ENCODE measurements around the gene NOTCH2. TPM values are rescaled to one million over a fixed set of nuclear protein-coding genes. Genes with fewer than 3 reads are reported as not detected.
"Not testable (repeated sequence)": the region's sequence is repeated elsewhere in the genome, so short reads cannot be mapped to it uniquely, and the experiment has no call there.

NOTCH2 gene
- total RNA-seq (2021): 55.7 and 57.9 TPM in 2 replicates
- percentile 78 among the genes with signal in this experiment for Bru-seq, nascent RNA
- BruChase-seq, experiment 1, labeled RNA remaining after a 2-hour chase: percentile 70 among the genes with signal in this experiment
- percentile 80 among the genes with signal in this experiment for BruChase-seq, experiment 2, labeled RNA remaining after a 6-hour chase
- long read RNA-seq, full-length matches to known transcripts: 2 of 35 reads
- long read RNA-seq, partial matches to known transcripts: 3 of 35 reads
- long read RNA-seq, other reads (novel, unspliced or antisense): 30 of 35 reads

DNA sequence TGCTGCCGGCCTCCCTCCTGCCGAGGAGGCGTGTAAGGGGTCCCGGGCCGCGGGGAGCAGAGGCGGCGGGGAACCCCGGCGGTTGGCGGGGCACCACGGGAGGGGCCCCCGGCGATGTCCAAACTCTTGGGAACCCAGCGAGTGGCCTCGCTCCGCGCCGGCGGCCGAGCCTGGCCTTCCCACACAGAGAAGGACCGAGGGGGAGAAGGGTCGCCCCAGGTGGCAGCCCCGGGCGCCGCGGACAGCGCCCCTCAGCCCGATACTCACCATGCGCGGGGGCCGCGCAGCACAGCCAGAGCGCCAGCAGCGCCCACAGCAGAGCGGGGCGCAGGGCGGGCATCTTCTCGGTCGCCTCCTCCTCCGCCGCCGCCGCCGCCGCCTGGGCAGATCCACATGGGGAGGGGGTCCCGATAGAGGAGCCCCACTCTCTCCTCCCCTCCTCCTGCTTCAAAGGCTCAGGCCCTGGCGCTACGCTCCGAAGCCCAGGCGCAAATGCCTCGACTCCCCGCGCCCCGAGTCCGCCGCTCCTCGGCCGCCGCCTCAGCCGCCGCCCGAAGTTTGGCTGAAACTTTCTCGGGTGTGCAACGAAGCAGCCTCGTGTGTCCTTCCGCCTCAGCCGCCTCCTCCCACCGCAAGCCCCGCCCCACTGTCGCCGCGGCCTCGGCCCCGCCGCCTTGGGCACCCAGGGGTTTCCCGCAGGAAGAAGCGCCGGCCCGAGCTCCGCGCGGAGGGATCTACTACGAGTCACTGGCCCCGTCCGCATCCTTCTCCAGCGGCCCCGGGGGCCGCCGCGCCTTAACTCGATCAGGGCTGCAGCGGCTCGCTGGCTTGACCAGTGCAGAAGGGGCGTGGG is at the start of gene NOTCH2:
Gene NOTCH2 (minus strand): TSS at position 596 of the 853 bp plus-strand sequence. CDS start 256 bp downstream, at position 340.
- H3K27me3 ChIP-seq (replicated peaks; ENCODE audit: insufficient read depth, low read depth, low read length, poor library complexity); H3K9me3 ChIP-seq (ENCODE audit: low read depth, low read length, poor library complexity, severe bottlenecking); POLR2A ChIA-PET (ENCODE audit: low non-redundant PET); BruUV-seq (replicated peaks); intact Hi-C loops (cut with micrococcal nuclease; ENCODE audit: unreplicated experiment); CTCF ChIA-PET; H3K36me3 ChIP-seq (ENCODE audit: insufficient read depth, low read length, poor library complexity, severe bottlenecking); H3K4me1 ChIP-seq (ENCODE audit: insufficient read depth, low read length, poor library complexity, severe bottlenecking): not testable (repeated sequence)
- peak; percentile 45 for DNase-seq (ENCODE audit: low spot score)
- Histone ChIP-seq H3K4me3 (ENCODE audit: low read depth, low read length, poor library complexity, severe bottlenecking) (peak within 1 kb of the TSS; percentile 48), H3K27ac (ENCODE audit: low read depth, low read length, poor library complexity, severe bottlenecking) (peak within 1 kb of the TSS; percentile 30)

GRCh38 chr1:120117371-120118177 is 48.1 kb upstream of the NOTCH2 start:
- H3K4me3 ChIP-seq (ENCODE audit: low read depth, low read length, poor library complexity, severe bottlenecking); DNase-seq (ENCODE audit: low spot score); H3K27me3 ChIP-seq (replicated peaks; ENCODE audit: insufficient read depth, low read depth, low read length, poor library complexity); CTCF ChIA-PET; H3K36me3 ChIP-seq (ENCODE audit: insufficient read depth, low read length, poor library complexity, severe bottlenecking); intact Hi-C loops (cut with micrococcal nuclease; ENCODE audit: unreplicated experiment); BruUV-seq (replicated peaks); H3K9me3 ChIP-seq (ENCODE audit: low read depth, low read length, poor library complexity, severe bottlenecking); H3K4me1 ChIP-seq (ENCODE audit: insufficient read depth, low read length, poor library complexity, severe bottlenecking); H3K27ac ChIP-seq (ENCODE audit: low read depth, low read length, poor library complexity, severe bottlenecking); POLR2A ChIA-PET (ENCODE audit: low non-redundant PET): not testable (repeated sequence)

GRCh38 chr1:120116094-120116493 is 46.6 kb upstream of the NOTCH2 start:
- H3K4me1 ChIP-seq (ENCODE audit: insufficient read depth, low read length, poor library complexity, severe bottlenecking); intact Hi-C loops (cut with micrococcal nuclease; ENCODE audit: unreplicated experiment); POLR2A ChIA-PET (ENCODE audit: low non-redundant PET); H3K9me3 ChIP-seq (ENCODE audit: low read depth, low read length, poor library complexity, severe bottlenecking); CTCF ChIA-PET; DNase-seq (ENCODE audit: low spot score); H3K27me3 ChIP-seq (replicated peaks; ENCODE audit: insufficient read depth, low read depth, low read length, poor library complexity); H3K27ac ChIP-seq (ENCODE audit: low read depth, low read length, poor library complexity, severe bottlenecking); BruUV-seq (replicated peaks); H3K36me3 ChIP-seq (ENCODE audit: insufficient read depth, low read length, poor library complexity, severe bottlenecking); H3K4me3 ChIP-seq (ENCODE audit: low read depth, low read length, poor library complexity, severe bottlenecking): not testable (repeated sequence)

DNA sequence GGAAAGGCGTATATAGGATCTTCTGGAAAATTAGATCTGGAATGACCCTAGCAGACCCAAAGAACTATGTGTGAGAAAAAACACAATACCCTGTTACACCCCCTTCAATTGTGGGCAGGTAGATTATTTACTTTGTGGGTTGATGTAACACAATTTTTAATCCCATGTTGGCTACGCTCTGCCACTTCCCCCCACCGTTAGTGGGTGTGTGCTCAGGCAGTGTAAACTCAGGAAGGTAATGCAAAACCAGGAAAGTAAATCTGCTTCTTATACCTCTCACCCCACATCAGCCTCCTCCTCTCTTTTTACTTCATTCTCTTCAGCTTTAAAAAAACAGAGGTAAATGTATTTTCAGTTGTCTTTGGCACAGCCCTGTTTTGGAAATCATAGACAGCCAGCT is 43.7 kb upstream of the NOTCH2 start:
- H3K36me3 ChIP-seq (ENCODE audit: insufficient read depth, low read length, poor library complexity, severe bottlenecking); H3K27ac ChIP-seq (ENCODE audit: low read depth, low read length, poor library complexity, severe bottlenecking); H3K4me3 ChIP-seq (ENCODE audit: low read depth, low read length, poor library complexity, severe bottlenecking); DNase-seq (ENCODE audit: low spot score); CTCF ChIA-PET; H3K4me1 ChIP-seq (ENCODE audit: insufficient read depth, low read length, poor library complexity, severe bottlenecking); BruUV-seq (replicated peaks); POLR2A ChIA-PET (ENCODE audit: low non-redundant PET); H3K27me3 ChIP-seq (replicated peaks; ENCODE audit: insufficient read depth, low read depth, low read length, poor library complexity); intact Hi-C loops (cut with micrococcal nuclease; ENCODE audit: unreplicated experiment); H3K9me3 ChIP-seq (ENCODE audit: low read depth, low read length, poor library complexity, severe bottlenecking): not testable (repeated sequence)

GRCh38 chr1:120112212-120112611 is 42.8 kb upstream of the NOTCH2 start:
- H3K4me1 ChIP-seq (ENCODE audit: insufficient read depth, low read length, poor library complexity, severe bottlenecking); BruUV-seq (replicated peaks); H3K36me3 ChIP-seq (ENCODE audit: insufficient read depth, low read length, poor library complexity, severe bottlenecking); POLR2A ChIA-PET (ENCODE audit: low non-redundant PET); H3K27me3 ChIP-seq (replicated peaks; ENCODE audit: insufficient read depth, low read depth, low read length, poor library complexity); CTCF ChIA-PET; H3K9me3 ChIP-seq (ENCODE audit: low read depth, low read length, poor library complexity, severe bottlenecking); DNase-seq (ENCODE audit: low spot score); intact Hi-C loops (cut with micrococcal nuclease; ENCODE audit: unreplicated experiment); H3K4me3 ChIP-seq (ENCODE audit: low read depth, low read length, poor library complexity, severe bottlenecking); H3K27ac ChIP-seq (ENCODE audit: low read depth, low read length, poor library complexity, severe bottlenecking): not testable (repeated sequence)

DNA sequence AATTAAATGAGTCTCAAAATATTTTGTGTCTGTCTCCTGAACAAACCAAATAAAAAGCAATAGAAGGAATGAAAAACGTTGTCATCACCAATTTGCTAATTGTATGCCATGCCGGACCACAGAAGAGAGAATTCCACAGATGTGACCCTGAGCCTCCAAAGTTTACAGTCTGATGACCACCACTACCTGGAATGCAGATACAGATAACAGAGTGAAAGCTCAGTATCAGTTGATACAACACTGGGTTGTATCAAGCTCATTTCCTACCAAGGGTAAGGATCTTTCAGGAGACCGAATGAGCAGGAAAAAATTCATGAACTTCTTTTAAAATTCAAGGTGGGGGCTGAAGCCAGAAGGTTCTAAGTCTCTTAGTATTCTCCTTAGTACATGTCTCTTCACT is 42.3 kb upstream of the NOTCH2 start:
- H3K9me3 ChIP-seq (ENCODE audit: low read depth, low read length, poor library complexity, severe bottlenecking); H3K36me3 ChIP-seq (ENCODE audit: insufficient read depth, low read length, poor library complexity, severe bottlenecking); BruUV-seq (replicated peaks); H3K4me3 ChIP-seq (ENCODE audit: low read depth, low read length, poor library complexity, severe bottlenecking); DNase-seq (ENCODE audit: low spot score); intact Hi-C loops (cut with micrococcal nuclease; ENCODE audit: unreplicated experiment); H3K27ac ChIP-seq (ENCODE audit: low read depth, low read length, poor library complexity, severe bottlenecking); POLR2A ChIA-PET (ENCODE audit: low non-redundant PET); H3K4me1 ChIP-seq (ENCODE audit: insufficient read depth, low read length, poor library complexity, severe bottlenecking); CTCF ChIA-PET; H3K27me3 ChIP-seq (replicated peaks; ENCODE audit: insufficient read depth, low read depth, low read length, poor library complexity): not testable (repeated sequence)

- H3K27me3 ChIP-seq (replicated peaks; ENCODE audit: insufficient read depth, low read depth, low read length, poor library complexity); DNase-seq (ENCODE audit: low spot score); H3K27ac ChIP-seq (ENCODE audit: low read depth, low read length, poor library complexity, severe bottlenecking); H3K9me3 ChIP-seq (ENCODE audit: low read depth, low read length, poor library complexity, severe bottlenecking); H3K4me1 ChIP-seq (ENCODE audit: insufficient read depth, low read length, poor library complexity, severe bottlenecking); CTCF ChIA-PET; POLR2A ChIA-PET (ENCODE audit: low non-redundant PET); H3K4me3 ChIP-seq (ENCODE audit: low read depth, low read length, poor library complexity, severe bottlenecking); H3K36me3 ChIP-seq (ENCODE audit: insufficient read depth, low read length, poor library complexity, severe bottlenecking); BruUV-seq (replicated peaks); intact Hi-C loops (cut with micrococcal nuclease; ENCODE audit: unreplicated experiment): not testable (repeated sequence)
Observed at GRCh38 chr1:120111008-120111407, 41.5 kb upstream of the NOTCH2 start.
